Gastroesophageal sphincter (tissue), 4 donors: ENCODE results near the gene TRIM56. TPM values are rescaled to one million over a fixed set of nuclear protein-coding genes. Genes with fewer than 3 reads are reported as not detected.
A peak's percentile ranks its signal among the peaks of the same experiment; 100 is the strongest.

ENCODE experiments used
- ATAC-seq: fragments of 150-250 bp; one replicate; pipeline ENCODE4 v1.9.1; 2016; ENCODE audit warnings: mild to moderate bottlenecking, moderate library complexity
- H3K27ac ChIP-seq, 4 donors: fragments of 200-600 bp; sonication (generic) in 3 of 4; 1 replicate in 3 of 4; 2 replicates in 1 of 4; pipeline ENCODE4 v1.5.1; 2016 to 2019
- H3K27me3 ChIP-seq: fragments of 200-600 bp; sonication (generic); one replicate; pipeline ENCODE4 v1.5.1; 2019
- H3K36me3 ChIP-seq, 2 donors: fragments of 200-600 bp; sonication (generic); one replicate each; pipeline ENCODE4 v1.5.1; 2019; ENCODE audit warnings: control low read depth in 1 of 2
- H3K4me1 ChIP-seq, 3 donors: fragments of 200-600 bp; sonication (generic); 1 replicate in 2 of 3; 2 replicates in 1 of 3; pipeline ENCODE4 v1.5.1; 2016 to 2019; ENCODE audit warnings: control low read depth in 2 of 3
- H3K4me3 ChIP-seq, 2 donors: fragments of 200-600 bp; sonication (generic); one replicate each; pipeline ENCODE4 v1.5.1; 2019; ENCODE audit warnings: mild to moderate bottlenecking in 1 of 2, moderate library complexity in 1 of 2
- H3K9me3 ChIP-seq, 3 donors: fragments of 200-600 bp; sonication (generic); one replicate each; pipeline ENCODE4 v1.5.1; 2017 to 2019; ENCODE audit warnings: control low read depth in 2 of 3
- EP300 ChIP-seq: sonication (generic); formaldehyde crosslinking; IDR thresholded peaks from one replicate; pipeline ENCODE4 v1.6.1; 2017; ENCODE audit warnings: antibody characterized with exemption, mild to moderate bottlenecking
- POLR2A ChIP-seq, 2 donors: fragments of 450-650 bp; IDR thresholded peaks; one replicate each; pipeline ENCODE4 v1.6.1; 2017; ENCODE audit warnings: antibody characterized with exemption in 2 of 2, mild to moderate bottlenecking in 2 of 2, moderate library complexity in 1 of 2
- POLR2AphosphoS5 ChIP-seq: sonication (generic); formaldehyde crosslinking; IDR thresholded peaks from one replicate; pipeline ENCODE4 v1.6.1; 2017; ENCODE audit warnings: antibody characterized with exemption
- WGBS, 2 donors: methylation state at CpG; one replicate each; pipeline ENCODE4 v1.1.5; 2018; ENCODE audit warnings: low coverage in 1 of 2; 5-methylcytosine and 5-hydroxymethylcytosine counted together
- total RNA-seq, 4 donors: library from RNA; depleted of rRNA; stranded (reverse); fragments of >200 nt; gene quantifications; one replicate each; pipeline ENCODE4 v1.1.0, GENCODE V29; 2016
- TF ChIP-seq, protein P1 (sequence below), 4 experiments: fragments of 200-600 bp in 2 of 4; fragments of 450-650 bp in 2 of 4; sonication (generic) in 1 of 4; IDR thresholded peaks; one replicate each; pipeline ENCODE4 v1.5.1; 2017 to 2019; ENCODE audit warnings: antibody characterized with exemption in 4 of 4, mild to moderate bottlenecking in 2 of 4, moderate library complexity in 2 of 4

The TRIM56 gene
- total RNA-seq, 4 donors from 2014 or later: 15.0 to 26.4 (median 23.0) TPM

DNA sequence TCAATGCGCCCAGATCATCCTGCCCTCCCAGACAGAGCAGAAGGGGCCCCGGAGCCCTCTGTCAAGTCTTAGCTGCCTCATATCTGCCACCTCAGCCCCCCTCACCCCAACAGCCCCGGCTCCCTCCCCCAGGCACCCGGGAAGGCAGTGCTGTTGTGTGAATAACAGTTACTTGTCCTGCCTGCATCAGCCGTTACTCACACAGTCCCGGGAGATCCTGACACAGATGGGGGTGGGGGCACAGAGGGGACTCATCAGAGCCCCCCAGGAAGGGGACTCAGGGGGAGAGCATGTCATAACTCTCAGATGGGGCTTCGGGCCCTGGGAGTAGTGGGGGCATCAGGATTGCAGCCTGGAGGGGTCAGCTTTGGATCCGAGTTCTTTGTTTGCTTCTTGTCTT lies 29.2 kb downstream of the TRIM56 start:
- no peaks in the 10 kb centered on the region for H3K27me3 ChIP-seq
- 61% methylated on average over 2 of the region's 8 CpGs; no CpG with 5 or more reads in 1 of the 2 donors for WGBS, 2 donors
- no peak overlapping the region for H3K27ac ChIP-seq
- H3K9me3 ChIP-seq: no peaks in the 10 kb centered on the region
- TF ChIP-seq, protein P1, sequence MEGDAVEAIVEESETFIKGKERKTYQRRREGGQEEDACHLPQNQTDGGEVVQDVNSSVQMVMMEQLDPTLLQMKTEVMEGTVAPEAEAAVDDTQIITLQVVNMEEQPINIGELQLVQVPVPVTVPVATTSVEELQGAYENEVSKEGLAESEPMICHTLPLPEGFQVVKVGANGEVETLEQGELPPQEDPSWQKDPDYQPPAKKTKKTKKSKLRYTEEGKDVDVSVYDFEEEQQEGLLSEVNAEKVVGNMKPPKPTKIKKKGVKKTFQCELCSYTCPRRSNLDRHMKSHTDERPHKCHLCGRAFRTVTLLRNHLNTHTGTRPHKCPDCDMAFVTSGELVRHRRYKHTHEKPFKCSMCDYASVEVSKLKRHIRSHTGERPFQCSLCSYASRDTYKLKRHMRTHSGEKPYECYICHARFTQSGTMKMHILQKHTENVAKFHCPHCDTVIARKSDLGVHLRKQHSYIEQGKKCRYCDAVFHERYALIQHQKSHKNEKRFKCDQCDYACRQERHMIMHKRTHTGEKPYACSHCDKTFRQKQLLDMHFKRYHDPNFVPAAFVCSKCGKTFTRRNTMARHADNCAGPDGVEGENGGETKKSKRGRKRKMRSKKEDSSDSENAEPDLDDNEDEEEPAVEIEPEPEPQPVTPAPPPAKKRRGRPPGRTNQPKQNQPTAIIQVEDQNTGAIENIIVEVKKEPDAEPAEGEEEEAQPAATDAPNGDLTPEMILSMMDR (IDR thresholded peaks at IDR 0.05): no peak
- no peak for TF ChIP-seq POLR2AphosphoS5
- TF ChIP-seq EP300: no peak
- no peak for TF ChIP-seq POLR2A (IDR thresholded peaks at IDR 0.05)
- H3K4me1 ChIP-seq: peaks cover 0 to 10% (median 0%) of the 10 kb centered on the region in 3 donors
- H3K36me3 ChIP-seq: no peaks in the 10 kb centered on the region
- no peak overlapping the region for H3K4me3 ChIP-seq
- ATAC-seq: no peak

DNA sequence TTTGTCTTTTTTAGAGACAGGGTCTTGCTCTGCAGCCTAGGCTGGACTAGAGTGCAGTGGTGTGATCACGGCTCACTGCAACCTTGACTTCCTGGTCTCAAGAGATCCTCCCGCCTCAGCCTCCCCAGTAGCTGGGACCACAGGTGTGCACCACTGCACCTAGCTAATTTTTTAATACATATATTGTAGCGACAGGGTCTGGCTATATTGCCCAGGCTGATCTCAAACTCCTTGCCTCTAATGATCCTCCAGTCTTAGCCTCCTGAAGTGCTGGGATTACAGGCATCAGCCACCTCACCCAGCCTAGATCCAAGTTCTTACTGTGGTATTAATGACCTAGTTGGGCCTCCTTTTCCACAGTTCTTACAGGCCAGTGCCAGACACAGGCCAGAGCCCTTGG lies 29.9 kb downstream of the TRIM56 start:
- Histone ChIP-seq H3K9me3 (no peaks in the 10 kb centered on the region), H3K27me3 (no peaks in the 10 kb centered on the region), H3K27ac (no peak overlapping the region), H3K4me3 (no peak overlapping the region), H3K36me3 (no peaks in the 10 kb centered on the region), H3K4me1 (peaks cover 0 to 10% (median 0%) of the 10 kb centered on the region in 3 donors)
- no peak for ATAC-seq
- WGBS, 2 donors: 100% methylated on average over 1 of the region's 3 CpGs
- TF ChIP-seq, protein P1 (IDR thresholded peaks at IDR 0.05): no peak
- TF ChIP-seq EP300 (no peak), POLR2A (IDR thresholded peaks at IDR 0.05) (no peak), POLR2AphosphoS5 (no peak)

DNA sequence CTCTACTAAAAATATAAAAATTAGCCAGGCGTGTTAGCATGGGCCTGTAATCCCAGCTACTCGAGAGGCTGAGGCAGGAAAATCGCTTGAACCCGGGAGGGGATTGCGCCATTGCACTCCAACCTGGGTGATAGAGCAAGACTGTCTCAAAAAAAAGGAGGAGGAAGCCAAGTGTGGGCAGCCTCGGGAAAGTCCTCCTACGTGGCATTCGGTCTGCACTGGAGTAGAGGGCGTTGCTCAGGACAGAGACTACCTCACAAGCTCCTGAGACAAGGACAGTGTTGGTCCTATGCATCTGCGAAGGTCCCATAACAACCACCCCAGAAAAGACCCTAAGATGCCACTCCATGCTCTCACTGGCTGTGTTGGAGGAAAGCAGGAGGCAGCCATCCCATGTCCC lies 31.6 kb downstream of the TRIM56 start:
- no peaks in the 10 kb centered on the region for H3K36me3 ChIP-seq
- peaks cover 0 to 10% (median 4%) of the 10 kb centered on the region in 3 donors for H3K4me1 ChIP-seq
- ATAC-seq: no peak
- H3K27me3 ChIP-seq: no peaks in the 10 kb centered on the region
- TF ChIP-seq, protein P1 (IDR thresholded peaks at IDR 0.05): no peak
- no peak for TF ChIP-seq EP300
- no peak for TF ChIP-seq POLR2A (IDR thresholded peaks at IDR 0.05)
- no peak for TF ChIP-seq POLR2AphosphoS5
- WGBS, 2 donors: 80 to 86% methylated on average over 1 to 10 of the region's 10 CpGs
- H3K9me3 ChIP-seq: no peaks in the 10 kb centered on the region
- H3K27ac ChIP-seq: peak overlapping the region in 2 of 4 donors; percentile 1 to 47
- no peak overlapping the region for H3K4me3 ChIP-seq

DNA sequence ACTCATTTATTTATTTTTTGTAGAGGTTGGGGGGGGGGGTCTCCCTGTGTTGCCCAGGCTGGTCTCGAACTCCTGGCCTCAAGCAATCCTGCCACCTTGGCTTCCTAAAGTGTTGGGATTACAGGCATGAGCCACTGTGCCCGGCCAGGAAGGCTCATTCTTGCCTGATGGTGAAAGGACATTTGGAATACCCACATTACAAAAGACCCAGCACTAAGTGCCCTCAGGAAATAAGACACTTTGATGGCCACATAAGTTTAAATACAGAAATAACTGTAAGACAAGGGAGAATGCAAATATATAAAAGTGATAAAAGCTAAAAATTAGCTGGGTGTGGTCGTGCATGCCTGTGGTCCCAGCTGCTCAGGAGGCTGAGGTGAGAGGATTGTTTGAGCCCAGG lies 33.6 kb downstream of the TRIM56 start:
- no peak for TF ChIP-seq POLR2A (IDR thresholded peaks at IDR 0.05)
- TF ChIP-seq, protein P1 (IDR thresholded peaks at IDR 0.05): no peak
- no peak for TF ChIP-seq EP300
- no peak for TF ChIP-seq POLR2AphosphoS5

DNA sequence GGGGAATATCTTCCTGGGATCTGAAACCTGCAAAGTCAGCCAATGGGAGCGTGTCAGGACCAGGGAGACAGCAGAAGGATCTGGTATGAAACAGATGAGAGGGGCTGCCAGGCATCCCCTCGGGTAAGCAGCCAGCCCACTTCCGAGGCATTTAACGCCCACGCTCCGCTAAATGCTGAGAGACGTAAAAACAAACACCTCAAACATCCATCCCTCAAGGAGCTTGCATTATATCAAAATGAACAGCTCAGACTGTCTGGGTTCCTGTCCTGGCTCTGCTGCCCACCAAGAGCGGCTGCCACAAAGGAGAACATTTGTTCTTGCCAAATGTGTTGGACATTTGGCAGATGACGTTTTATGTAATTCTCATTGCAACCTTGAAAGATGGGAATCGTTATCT lies 34.6 kb downstream of the TRIM56 start:
- H3K36me3 ChIP-seq: no peaks in the 10 kb centered on the region
- no peak overlapping the region for H3K4me3 ChIP-seq
- ATAC-seq: no peak
- H3K4me1 ChIP-seq: peaks cover 0 to 26% (median 17%) of the 10 kb centered on the region in 3 donors
- TF ChIP-seq POLR2AphosphoS5 (no peak), EP300 (no peak), POLR2A (IDR thresholded peaks at IDR 0.05) (no peak)
- TF ChIP-seq, protein P1 (IDR thresholded peaks at IDR 0.05): no peak
- H3K27me3 ChIP-seq: no peaks in the 10 kb centered on the region
- H3K9me3 ChIP-seq: no peaks in the 10 kb centered on the region
- no peak overlapping the region for H3K27ac ChIP-seq
- 36 to 41% methylated on average over 5 to 8 of the region's 10 CpGs for WGBS, 2 donors

More for the DNA sequence above, 33.6 kb downstream of the TRIM56 start:
- Histone ChIP-seq H3K9me3 (no peaks in the 10 kb centered on the region), H3K27me3 (no peaks in the 10 kb centered on the region), H3K4me3 (no peak overlapping the region), H3K4me1 (peaks cover 0 to 22% (median 10%) of the 10 kb centered on the region in 3 donors), H3K27ac (no peak overlapping the region), H3K36me3 (no peaks in the 10 kb centered on the region)
- ATAC-seq: no peak
- 84 to 100% methylated on average over 1 to 3 of the region's 3 CpGs for WGBS, 2 donors
